Loucy (cell line): Measurements from ENCODE around the gene TMEM39A.

Experiments
- CTCF ChIP-seq: fragments of 200-600 bp; sonication (generic); conservative IDR thresholded peaks from 2 replicates; pipeline ENCODE4 v1.5.1; 2014; ENCODE audit warnings: mild to moderate bottlenecking, antibody characterized with exemption, low read length
- EZH2phosphoT487 ChIP-seq: fragments of 200-600 bp; IDR thresholded peaks from 2 replicates; pipeline ENCODE4 v1.6.1; 2018; ENCODE audit warnings: antibody characterized with exemption, mild to moderate bottlenecking, moderate library complexity, borderline replicate concordance

GRCh38 chr3:119403201-119403600 is 60.2 kb downstream of the TMEM39A start:
- no peak for TF ChIP-seq CTCF
- no peak for TF ChIP-seq EZH2phosphoT487
